ENCODE measurements around the gene JKAMP.

GRCh38 chr14:59481407-59481806 lies 2.9 kb upstream of the JKAMP start:
- TF ChIP-seq CTCF (IDR thresholded peaks at IDR 0.05; ENCODE audit: low read length) = no peak
- no peak for TF ChIP-seq EZH2 (IDR thresholded peaks at IDR 0.05; ENCODE audit: borderline replicate concordance, low read length)

All from OCI-LY1 (cell line).